HG03565 (cell line): ENCODE measurements around the gene JOSD1.
A peak's percentile ranks its signal among the peaks of the same experiment; 100 is the strongest.

Source experiments
- ATAC-seq: cut with Tn5 transposase; IDR thresholded peaks from one replicate; pipeline ENCODE4 v1.9.1; 2021; ENCODE audit warnings: mild to moderate bottlenecking, moderate library complexity; ENCODE audit not compliant: unreplicated experiment

Gene JOSD1

DNA sequence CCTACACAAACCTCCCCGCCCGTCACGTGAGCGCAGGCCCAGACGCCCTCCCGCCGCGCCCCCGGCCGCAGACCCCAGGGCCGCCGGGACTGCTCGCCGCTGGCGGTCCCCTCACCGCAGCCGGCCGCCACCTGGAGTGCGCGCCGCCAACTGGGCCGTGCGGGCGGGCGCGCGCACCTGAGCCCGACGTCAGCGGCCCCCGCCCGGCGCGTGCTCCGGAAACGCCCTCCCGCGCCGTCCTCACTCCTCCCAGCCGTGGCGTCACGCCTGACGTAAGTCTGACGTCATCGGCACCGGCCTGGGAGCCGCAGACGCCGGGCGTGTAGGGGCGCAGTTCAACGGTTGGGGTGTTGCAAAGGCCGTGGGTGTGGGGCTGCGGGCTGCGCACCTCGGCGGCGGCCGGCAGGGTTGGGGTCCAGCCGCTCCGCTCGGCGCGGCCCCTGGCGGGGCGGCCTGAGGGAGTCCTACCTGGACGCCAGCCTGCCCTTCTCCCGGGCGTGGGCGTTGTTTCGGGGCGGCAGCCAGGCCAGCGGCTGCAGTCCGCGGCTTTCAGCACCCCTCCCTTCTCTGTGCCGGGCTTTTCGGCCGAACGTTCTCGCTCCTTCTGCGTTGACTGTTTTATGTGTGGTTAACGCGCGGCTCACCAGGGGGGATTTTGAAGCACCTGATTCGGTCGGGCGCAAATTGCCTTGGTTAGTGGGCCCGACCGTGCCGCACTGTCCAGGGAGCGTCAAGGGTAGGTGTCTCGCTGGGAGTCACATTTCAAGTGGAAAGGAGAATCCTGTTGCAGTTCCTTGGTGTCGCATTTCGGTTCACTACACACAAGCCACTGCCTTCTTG lies at the start of gene JOSD1:
Gene JOSD1, minus strand, starts transcription at position 155 of the 840 bp plus-strand sequence. CDS start 956 bp downstream, outside the sequence.
- ATAC-seq: peak; percentile 27

DNA sequence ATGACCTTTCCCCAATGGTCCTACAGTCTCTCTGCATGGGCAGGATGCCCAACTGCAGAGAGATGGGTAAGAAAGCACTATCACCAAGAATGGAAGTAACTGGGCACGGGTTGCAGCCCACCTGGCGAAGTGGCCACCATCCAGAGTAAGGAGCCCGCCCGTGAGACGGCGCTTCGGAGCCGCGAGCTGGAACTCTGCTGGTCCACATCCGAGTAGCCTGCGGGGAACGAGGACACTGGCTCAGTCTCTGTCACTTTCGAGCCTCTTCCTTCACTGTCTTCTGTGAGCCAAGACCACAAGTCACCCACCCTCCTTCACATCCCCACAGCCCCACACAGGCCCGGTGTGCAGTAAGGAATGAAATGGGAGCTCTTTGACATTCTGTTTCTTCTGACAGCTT lies 49.4 kb upstream of the JOSD1 start:
- no peak for ATAC-seq

DNA sequence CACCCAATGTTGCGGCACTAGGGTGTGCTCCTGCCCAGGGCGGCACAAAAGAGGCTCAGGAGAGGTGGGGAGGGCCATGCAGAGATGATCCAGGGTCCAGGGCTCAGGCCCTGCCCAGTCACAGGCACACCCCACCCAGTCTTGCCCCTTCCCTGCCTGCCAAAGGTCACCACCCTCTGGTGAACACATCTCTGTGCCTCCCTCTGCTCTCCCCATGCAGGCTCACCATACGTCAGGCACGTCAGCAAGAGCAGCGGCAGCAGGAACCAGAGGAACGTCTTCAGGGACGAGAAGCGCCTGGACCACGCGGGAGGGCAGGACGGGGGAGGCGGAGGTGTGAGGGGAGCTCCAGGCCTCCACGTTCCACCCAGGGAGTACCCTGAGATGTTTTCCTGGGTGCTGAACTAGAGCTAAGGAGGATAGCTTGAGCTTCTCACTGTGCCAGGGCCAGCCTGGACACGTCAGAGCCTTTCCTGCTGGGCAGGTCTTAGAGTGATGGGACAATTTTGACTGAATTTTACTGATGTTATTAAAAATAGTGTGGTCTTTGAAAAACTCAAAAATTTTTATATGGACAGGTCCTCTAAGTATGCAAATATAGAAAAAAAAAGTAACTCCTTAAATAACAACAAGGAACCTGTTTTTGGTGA lies 47.9 kb upstream of the JOSD1 start:
- no peak for ATAC-seq

DNA sequence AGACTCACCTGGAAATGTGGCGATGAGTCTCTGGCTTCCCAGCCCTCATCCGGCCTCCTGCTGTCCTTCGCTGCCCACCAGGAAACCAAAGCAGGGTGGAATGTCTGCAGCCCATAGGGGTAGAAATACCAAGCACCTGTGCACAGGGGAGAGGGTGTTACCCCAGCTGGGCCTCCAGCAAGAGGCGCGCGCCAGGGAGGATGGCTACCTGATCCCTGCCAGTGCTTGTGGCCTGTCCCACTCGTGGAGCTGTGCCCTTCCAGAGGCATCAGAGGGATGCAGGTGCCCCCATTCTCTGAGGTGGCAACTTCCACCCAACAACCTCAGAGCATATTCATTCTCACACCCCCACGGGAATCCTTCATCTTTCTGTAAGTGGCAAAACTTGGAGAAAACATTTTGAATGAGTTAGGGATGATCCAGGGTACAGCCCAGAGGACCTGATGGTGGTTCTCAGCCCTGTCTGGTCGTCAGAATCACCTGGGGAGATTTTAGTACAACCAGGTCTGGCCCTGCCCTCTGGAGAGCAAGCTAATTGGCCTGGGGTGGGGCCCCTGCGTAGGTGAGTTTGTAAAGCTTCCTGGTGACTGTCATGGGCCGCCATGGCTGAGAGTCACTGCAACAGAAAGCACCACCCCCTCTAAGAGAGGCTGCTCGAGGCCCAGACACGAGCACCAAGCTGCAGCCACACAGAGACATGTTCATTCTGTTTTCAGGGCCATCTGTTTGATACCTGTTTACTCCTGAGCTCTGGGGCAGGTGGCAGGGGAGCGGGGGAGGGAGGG lies 45.1 kb upstream of the JOSD1 start:
- no peak for ATAC-seq

DNA sequence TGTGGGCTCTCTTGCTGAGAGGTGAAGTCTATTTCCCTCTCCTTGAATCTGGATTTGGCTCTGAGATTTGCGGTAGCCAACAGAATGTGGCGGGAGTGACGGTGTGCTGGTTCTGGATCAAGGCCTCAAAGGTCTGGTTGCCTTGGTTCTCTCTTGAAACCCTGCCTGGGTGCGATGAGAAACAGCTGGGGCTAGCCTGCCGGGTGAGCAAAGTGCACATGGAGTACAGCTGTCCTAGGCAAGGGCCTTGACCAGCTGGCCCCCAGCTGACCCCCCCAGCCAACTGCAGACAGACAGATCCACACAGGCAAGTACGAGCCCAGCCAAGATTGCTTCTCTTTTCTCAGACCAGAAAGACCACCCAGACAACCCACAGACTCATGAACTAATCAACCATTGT lies 44.2 kb upstream of the JOSD1 start:
- ATAC-seq: no peak

DNA sequence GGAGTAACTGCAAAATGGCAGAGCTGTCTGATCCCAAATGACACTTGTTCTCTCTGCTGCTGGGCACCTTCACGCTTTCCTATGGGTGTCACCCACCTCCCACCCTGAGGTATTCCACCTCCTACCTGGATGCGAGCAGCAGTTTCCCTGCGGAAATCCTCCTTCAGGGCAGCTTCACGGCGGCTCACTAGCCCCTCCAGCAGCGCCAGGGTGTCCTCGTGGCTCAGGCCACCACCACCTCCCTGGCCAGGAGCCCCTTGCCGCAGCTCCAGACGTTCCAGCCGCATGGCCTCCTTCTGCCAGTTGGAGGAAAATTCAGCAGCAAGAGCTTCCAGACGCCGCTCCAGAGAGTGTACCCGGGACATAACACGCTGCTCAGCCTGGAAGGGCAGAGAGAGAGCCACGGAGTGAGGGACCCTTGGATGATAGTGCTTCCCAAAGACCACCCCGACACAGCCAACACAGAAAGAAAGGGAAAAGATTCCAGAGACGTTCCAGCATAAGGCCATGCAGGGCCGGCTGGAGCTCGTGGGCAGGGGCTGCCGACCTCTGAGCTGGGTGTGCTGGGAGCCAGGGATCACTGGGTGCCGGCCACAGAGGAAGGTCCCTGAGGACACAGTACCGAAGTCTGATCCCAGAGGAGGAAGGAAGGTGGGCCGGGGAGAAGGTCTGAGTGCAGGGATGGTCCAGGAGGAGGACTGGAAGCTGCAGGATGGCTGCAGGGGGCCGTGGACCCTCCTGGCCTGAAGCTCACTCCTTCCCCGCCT lies 41.6 kb upstream of the JOSD1 start:
- ATAC-seq: no peak

DNA sequence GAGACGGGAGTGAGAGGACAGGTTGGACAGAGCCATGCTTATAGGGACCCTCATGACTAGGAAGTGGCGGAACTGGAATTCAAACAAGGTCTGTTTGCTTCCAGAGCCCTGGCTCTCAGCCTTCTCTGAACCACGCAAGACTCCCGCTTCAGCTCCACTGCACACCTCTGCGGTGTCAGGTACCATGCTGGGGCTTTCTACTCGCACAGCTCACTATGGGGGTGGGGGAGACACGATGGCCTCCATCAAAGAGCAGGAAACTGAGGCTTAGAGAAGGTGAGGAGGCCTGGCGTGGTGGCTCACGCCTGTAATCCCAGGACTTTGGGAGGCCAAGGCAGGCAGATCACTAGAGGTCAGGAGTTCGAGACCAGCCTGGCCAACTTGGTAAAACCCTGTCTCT lies 40.8 kb upstream of the JOSD1 start:
- no peak for ATAC-seq

DNA sequence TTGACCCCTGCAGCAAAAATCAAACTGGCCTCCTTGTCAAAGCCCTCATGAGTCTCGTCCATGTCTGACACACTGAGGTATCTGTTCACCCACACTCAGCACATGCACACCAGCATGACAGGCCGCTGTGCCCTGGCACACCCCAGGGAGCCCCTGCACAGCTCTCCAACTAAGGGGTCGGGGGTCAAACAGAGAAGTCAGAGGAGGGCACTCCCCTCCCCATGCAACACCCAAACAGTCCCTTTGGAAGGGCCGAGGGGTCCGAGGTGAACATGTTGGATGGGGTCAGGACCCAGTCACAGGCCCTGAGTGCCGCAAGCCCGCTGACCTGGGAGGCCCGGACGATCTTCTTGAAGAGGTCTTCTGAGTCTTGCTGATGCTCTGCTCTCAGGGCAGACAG lies 40.4 kb upstream of the JOSD1 start:
- ATAC-seq: no peak

DNA sequence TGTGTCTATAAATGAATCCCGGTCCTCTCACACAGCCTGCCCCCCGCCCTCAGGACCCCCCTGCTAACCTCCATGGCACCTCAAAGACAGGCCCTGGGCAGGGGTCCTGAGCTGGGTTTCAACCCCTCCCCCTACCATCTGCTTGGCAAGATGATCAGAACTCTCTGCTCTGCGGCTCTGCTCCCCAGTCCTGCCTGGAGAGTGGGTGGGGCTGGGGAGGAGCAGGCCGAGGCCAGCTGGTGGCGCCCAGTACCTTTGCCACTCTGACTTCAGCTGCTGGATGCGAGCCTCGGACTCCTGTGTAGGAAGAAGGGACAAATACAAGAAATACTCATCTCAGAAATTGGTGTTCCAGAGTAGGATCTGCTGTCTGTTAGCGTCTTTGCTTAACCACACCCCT lies 40.0 kb upstream of the JOSD1 start:
- no peak for ATAC-seq

DNA sequence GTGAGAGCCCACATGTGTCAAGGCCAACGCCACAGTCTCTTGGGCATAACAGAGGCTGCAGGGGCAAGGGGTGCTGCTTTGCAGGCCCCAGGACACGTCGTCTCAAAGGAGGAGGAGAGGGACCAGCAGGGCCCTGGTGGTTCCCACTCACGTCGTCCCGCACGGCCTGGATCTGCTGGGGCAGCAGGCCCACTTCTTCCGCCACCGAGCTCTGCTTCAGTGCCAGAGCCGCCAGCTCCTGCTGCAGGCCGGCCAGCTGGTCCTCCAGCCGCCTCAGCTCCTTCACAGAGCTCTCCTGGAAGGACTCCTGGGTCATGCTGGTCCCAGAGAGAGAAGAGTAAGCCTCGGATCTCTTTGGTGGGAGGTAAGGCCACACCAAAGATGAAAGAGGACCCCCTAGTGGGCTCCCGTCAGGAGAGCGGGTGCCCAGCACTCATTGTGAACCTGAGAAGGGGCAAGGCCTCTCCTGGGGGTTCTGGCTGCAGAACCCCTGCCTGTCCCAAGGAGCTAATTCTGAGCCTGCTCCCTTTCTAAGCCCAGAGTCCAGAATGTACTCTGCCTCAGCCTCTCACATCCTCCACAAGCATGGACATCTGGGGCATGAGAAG lies 39.5 kb upstream of the JOSD1 start:
- no peak for ATAC-seq

DNA sequence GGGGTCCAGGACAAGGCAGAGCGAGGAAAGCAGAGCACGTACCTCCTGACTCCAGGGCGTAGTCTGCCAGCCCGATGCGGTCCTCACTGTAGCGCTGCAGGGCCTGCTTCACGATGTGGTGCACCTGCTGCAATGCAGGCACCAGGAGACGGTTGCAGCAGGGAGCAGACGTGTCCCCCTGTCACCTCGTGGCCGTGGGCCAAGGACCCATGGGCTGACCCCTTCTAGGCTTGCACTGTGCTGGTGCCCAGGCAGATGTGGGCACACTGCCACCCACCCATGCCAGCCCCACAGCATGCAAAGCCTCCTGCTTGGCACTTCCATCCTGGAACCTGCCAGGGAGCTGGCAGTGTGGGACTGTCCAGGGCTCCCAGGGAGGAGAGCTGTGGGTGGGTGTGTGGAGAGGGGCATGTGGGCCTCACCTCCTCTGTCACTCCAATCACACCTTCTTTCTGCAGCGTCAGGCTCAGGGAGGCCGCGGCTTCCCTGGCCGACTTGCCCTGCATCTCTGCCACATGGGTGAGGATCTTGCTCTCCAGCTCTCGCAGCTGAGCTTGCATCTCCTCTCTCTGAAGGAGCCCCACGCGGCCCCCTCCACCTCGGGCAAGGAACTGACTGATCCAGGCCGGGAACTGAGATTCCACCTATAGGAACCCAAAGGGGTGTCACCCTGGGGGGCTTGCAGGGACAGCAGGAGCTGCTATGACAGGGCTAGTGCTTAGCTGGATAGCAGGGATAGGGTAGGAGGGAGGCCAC lies 38.7 kb upstream of the JOSD1 start:
- ATAC-seq: no peak

DNA sequence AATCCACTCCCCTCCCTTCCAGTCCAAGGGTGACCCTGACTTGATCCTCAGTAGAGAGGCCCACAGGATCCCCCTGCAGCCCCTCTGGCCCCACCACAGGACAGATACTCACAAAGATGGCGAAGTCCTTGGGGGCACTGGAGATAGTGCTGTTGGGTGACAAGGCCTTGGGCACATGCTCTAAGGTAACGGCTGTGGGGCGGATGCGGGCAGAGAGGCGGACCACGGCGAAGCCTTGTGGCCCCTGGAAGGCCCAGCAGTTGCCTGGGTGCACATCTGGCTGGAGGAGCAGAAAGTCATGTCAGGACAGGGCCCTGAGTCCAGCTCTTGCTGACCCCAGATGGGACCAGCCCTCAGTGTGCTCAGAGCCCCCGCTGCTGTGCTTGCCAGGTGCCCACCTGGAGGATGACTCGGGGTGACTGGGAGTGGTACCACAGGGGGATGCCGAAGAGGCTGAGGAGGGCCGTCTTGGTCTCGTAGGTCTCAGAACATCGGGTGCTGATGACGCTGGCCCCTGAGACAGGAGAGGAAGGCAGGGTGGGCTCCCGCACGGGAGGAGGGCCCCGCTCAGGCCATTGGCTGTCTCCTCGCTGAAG lies 37.8 kb upstream of the JOSD1 start:
- no peak for ATAC-seq

DNA sequence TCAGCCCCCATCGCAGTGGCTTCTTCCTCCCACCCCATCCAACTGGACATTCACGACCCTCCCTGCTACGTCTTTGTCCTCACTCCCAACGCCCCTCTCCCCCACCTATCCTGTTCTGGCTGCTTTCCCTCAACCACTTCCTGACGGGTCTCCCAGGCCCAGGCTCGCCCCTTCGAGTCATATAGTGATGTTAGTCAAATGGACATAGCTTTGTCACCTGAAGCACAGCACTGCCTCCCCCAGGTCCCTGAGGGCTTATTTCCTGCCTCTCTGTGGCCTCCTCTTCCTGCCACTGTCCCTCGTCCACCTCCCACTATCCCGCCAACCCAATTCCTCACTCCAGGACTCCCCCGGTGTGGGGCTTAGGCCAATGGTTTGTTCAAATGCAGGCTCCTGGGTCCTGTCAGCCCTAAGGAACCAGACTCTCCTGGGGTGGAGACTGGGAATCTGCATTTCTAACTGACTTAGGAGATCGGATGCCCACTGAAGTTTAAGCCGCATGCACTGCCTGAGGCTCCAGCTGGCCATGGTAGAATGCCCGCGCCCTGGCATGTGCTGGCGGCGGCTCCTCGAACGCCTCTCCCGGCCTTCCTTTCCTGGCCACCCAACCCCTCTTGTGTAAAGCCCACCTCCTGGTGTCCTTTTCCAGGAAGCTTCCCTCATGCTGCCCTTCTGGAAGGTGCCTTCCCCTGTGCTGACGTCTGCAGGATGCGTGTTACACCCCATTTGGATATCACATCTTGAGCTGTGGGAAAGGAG lies 36.7 kb upstream of the JOSD1 start:
- no peak for ATAC-seq

DNA sequence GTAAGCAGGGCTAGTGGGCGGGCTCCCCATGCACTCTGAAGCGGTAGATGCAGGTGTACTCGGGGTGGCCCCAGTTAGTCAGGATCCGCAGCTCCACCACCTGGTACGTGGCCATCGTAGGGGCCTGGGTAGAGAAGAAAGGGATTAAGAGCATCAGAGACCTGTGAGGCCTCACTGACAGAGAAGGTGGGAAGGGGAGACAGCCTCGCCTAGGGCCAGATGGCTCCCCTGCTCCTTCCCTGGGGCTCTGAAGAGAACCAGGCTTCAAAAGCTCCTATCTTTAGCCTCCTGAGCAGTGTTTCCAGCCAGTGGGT lies 35.5 kb upstream of the JOSD1 start:
- ATAC-seq: no peak

DNA sequence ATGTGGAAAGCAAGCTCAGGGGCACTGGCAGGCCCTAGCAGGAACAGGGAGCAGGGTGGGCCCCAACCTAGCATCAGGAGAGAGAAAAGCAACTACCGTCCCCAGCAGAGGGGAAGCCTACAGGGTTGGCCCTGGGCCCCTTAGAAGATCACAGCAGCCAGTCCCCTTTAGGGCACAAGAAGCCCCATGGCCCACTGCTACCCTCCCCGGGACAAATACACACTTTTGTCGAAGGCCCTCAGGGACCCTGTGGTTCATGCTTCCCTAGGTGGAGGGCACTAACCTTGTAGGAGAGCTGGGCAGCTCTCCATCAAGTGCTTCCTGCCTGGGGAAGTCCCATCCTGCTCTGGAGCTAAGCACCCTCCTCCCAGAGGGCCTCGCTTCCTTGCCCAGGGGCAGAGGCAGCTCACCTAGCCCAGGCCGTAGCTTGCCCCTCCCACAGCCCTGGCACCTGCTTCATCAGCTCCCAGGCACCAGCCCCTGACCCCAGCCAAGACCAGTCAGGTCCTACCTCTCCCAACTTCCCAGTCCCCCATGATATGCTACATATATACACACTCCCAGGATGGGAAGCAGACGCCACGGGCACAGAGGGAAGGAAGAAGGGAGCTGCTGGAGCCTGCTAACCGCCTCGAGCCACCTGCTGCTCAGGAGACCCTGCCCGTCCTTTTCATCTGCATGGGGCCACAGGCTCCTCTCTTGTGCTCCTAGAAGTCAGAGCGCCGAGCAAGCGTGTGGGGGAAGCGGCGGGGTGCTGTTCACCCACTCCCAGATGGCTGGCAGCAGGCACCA lies 34.9 kb upstream of the JOSD1 start:
- ATAC-seq: no peak

DNA sequence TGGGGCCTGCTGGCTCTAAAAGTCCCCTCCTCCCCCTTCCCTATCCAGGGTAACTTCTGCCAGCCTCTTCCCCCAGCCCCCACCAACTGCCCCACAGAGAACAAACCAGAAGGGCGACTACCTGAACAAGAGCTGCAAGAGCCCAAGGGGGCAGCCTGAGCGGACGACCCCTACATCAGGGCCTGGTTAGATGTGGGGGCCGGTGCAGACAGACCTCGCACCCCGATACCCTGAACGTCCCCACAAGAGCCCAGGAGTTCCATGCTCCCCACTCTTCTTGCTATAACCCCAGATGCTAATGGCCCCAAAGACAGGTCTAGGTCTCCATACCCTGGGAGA lies 34.4 kb upstream of the JOSD1 start:
- ATAC-seq: no peak

DNA sequence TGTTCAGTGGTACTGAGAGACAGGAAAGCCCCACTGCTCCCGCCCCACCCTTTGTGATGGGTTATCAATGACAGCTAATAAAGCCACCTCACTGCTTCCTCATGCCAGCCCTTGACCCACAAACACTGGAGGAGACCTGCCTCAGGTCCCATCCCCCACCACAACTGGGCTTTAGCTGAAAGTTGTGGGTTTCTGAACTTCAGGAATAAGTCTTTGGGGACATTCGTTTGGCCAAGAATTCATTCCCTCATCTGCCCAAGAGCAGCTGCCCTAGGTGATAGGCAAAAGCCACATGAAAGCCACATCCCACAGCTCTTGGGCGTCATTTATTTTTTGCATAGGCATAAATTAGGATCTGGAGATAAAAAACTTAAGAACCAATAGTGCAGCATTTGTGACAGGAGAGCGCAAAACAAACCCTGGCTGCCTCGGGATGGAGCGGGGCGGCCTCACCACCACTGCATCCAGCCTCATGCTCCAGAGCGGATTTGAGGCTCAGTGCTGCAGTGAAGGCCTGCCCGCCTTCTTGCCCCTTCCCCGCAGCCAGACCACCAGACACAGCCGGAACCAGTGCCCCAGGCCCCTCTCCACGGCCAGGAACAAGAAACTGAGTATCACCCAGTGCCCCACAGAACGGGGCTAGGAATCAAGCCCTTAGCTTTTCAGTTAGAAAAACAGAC lies 33.8 kb upstream of the JOSD1 start:
- no peak for ATAC-seq
